Glutamatergic neuron (in vitro differentiated cells): ENCODE measurements around the gene METTL25B. TPM values are rescaled to one million over a fixed set of nuclear protein-coding genes. Genes with fewer than 3 reads are reported as not detected.
"Not testable (repeated sequence)": the region's sequence is repeated elsewhere in the genome, so short reads cannot be mapped to it uniquely, and the experiment has no call there.

Source experiments
- DNase-seq: peaks from one replicate; pipeline ENCODE4 v3.0.0; 2022
- H3K27ac Mint-ChIP-seq: one replicate; pipeline ENCODE4 v1.8.0; 2020; ENCODE audit warnings: mild to moderate bottlenecking, mixed read lengths, inconsistent platforms; ENCODE audit not compliant: unreplicated experiment
- H3K27me3 Mint-ChIP-seq: one replicate; pipeline ENCODE4 v1.8.0; 2020; ENCODE audit warnings: mild to moderate bottlenecking, moderate library complexity, mixed read lengths, inconsistent platforms; ENCODE audit not compliant: unreplicated experiment
- H3K36me3 Mint-ChIP-seq: one replicate; pipeline ENCODE4 v1.8.0; 2020; ENCODE audit warnings: mild to moderate bottlenecking, mixed read lengths, inconsistent platforms; ENCODE audit not compliant: unreplicated experiment
- H3K4me1 Mint-ChIP-seq: one replicate; pipeline ENCODE4 v1.8.0; 2020; ENCODE audit warnings: mild to moderate bottlenecking, low read depth, mixed read lengths, inconsistent platforms; ENCODE audit not compliant: unreplicated experiment
- H3K4me3 Mint-ChIP-seq: one replicate; pipeline ENCODE4 v1.8.0; 2020; ENCODE audit warnings: mild to moderate bottlenecking, mixed read lengths, inconsistent platforms; ENCODE audit not compliant: unreplicated experiment
- H3K9me3 Mint-ChIP-seq: one replicate; pipeline ENCODE4 v1.8.0; 2020; ENCODE audit warnings: mild to moderate bottlenecking, moderate library complexity, mixed read lengths, inconsistent platforms; ENCODE audit not compliant: unreplicated experiment
- CTCF ChIP-seq: fragments of 200-600 bp; sonication (generic); IDR thresholded peaks from one replicate; pipeline ENCODE4 v1.5.0; 2021; ENCODE audit not compliant: partially characterized antibody, unreplicated experiment
- total RNA-seq: library from RNA; stranded (reverse); fragmentation: NEBNext Ultra II Directional; extraction: Animal tissue kit (Norgen Biotek cat#: 25700); gene quantifications from one replicate; pipeline ENCODE4 v1.2.1, GENCODE V29; 2021; ENCODE audit not compliant: unreplicated experiment

Gene METTL25B
- total RNA-seq, 1 donor from 2014 or later: 27.1 TPM

- H3K4me1 Mint-ChIP-seq: peaks cover 21% of the 10 kb centered on the region
- H3K27ac Mint-ChIP-seq: no peak overlapping the region
- no peak for DNase-seq
- H3K4me3 Mint-ChIP-seq: no peak overlapping the region
- peaks cover 4% of the 10 kb centered on the region for H3K27me3 Mint-ChIP-seq
- no peak for TF ChIP-seq CTCF
- H3K36me3 Mint-ChIP-seq: no peaks in the 10 kb centered on the region
- peaks cover 5% of the 10 kb centered on the region for H3K9me3 Mint-ChIP-seq
Observed at GRCh38 chr1:156756355-156756754, 28.1 kb downstream of the METTL25B start.

- DNase-seq, H3K4me3 Mint-ChIP-seq, H3K27ac Mint-ChIP-seq: not testable (repeated sequence)
Observed at GRCh38 chr1:156757572-156758253, 29.4 kb downstream of the METTL25B start.

GRCh38 chr1:156760092-156760795 lies 32.0 kb downstream of the METTL25B start:
- H3K27me3 Mint-ChIP-seq: peaks cover 1% of the 10 kb centered on the region
- peak overlapping the region; percentile 2 for H3K4me3 Mint-ChIP-seq
- H3K4me1 Mint-ChIP-seq: peaks cover 14% of the 10 kb centered on the region
- peaks cover 4% of the 10 kb centered on the region for H3K9me3 Mint-ChIP-seq
- no peaks in the 10 kb centered on the region for H3K36me3 Mint-ChIP-seq
- no peak for TF ChIP-seq CTCF
- peak; percentile 47 for DNase-seq
- peak overlapping the region; percentile 93 for H3K27ac Mint-ChIP-seq

More at GRCh38 chr1:156757572-156758253, 29.4 kb downstream of the METTL25B start:
- not testable (repeated sequence) for H3K27me3 Mint-ChIP-seq, H3K9me3 Mint-ChIP-seq, H3K36me3 Mint-ChIP-seq
- H3K4me1 Mint-ChIP-seq: peaks cover 21% of the 10 kb centered on the region

GRCh38 chr1:156760796-156761104 lies 32.5 kb downstream of the METTL25B start:
- TF ChIP-seq CTCF: no peak
- DNase-seq: no peak
- Mint-ChIP-seq H3K36me3 (no peaks in the 10 kb centered on the region), H3K27ac (peak overlapping the region; percentile 93), H3K27me3 (peaks cover 3% of the 10 kb centered on the region), H3K4me3 (peak overlapping the region; percentile 2), H3K9me3 (peaks cover 4% of the 10 kb centered on the region), H3K4me1 (peaks cover 14% of the 10 kb centered on the region)

GRCh38 chr1:156765136-156765535 lies 36.9 kb downstream of the METTL25B start:
- H3K27ac Mint-ChIP-seq, H3K36me3 Mint-ChIP-seq, H3K4me3 Mint-ChIP-seq, H3K27me3 Mint-ChIP-seq, DNase-seq, H3K9me3 Mint-ChIP-seq: not testable (repeated sequence)
- peaks cover 19% of the 10 kb centered on the region for H3K4me1 Mint-ChIP-seq

- peaks cover 6% of the 10 kb centered on the region for H3K27me3 Mint-ChIP-seq
- H3K4me1 Mint-ChIP-seq: peaks cover 15% of the 10 kb centered on the region
- no peaks in the 10 kb centered on the region for H3K36me3 Mint-ChIP-seq
- H3K9me3 Mint-ChIP-seq: no peaks in the 10 kb centered on the region
- no peak overlapping the region for H3K4me3 Mint-ChIP-seq
- TF ChIP-seq CTCF: no peak
- no peak overlapping the region for H3K27ac Mint-ChIP-seq
- no peak for DNase-seq
Observed at GRCh38 chr1:156765666-156766065, 37.4 kb downstream of the METTL25B start.
